ENCODE measurements around the gene SMCO2. TPM values are rescaled to one million over a fixed set of nuclear protein-coding genes. Genes with fewer than 3 reads are reported as not detected.

Gene SMCO2
- total and polyA plus RNA-seq, 7 donors, result 0.15 TPM; not detected in 6

DNA sequence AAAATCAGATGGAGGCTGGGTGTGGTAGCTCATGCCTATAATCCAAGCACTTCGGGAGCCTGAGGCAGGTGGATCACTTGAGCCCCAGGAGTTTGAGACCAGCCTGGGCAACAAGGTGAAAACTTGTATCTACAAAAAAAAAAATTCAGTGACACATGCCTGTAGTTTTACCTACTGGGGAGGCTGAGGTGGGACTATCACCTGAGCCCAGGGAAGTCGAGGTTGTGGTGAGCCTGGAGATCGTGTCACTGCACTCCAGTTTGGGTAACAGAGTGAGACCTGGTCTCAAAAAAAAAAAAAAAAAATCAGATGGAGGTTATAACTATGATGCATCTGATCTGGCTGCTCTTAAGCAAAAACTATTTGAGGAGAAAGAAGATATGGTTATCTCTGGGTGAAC lies 50.9 kb downstream of the SMCO2 start:
- no peaks in the 10 kb centered on the region for H3K27me3 ChIP-seq

DNA sequence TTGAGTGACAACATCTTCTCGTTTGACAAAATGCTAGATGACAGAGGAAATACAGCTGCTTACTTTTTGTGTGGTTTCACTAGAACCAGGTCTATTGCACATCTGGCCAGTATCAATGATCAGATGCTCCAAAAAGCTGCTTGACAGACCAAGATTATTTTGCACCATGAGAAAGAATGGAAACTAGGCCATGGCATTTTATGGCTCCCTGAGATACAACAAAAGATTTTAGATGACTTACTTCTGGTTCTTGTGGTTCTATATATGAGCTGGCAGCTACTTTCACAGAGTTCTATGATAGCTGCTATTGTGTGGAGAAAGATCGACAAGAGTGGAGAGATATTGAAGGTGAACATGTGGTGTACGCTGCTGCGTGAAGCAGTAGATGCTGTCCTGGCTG lies 51.6 kb downstream of the SMCO2 start:
- Histone ChIP-seq H3K4me3 (no peak overlapping the region), H3K27ac (no peak overlapping the region), H3K36me3 (no peaks in the 10 kb centered on the region), H3K9me3 (no peaks in the 10 kb centered on the region), H3K4me1 (no peaks in the 10 kb centered on the region), H3K27me3 (no peaks in the 10 kb centered on the region)
- no peak for DNase-seq
- 78 to 91% methylated on average over 4 of the region's 4 CpGs for WGBS, 2 donors
- no peak for TF ChIP-seq POLR2AphosphoS5 (IDR thresholded peaks at IDR 0.05)
- no peak for TF ChIP-seq EP300 (IDR thresholded peaks at IDR 0.05)
- no peak for TF ChIP-seq POLR2A (IDR thresholded peaks at IDR 0.05)
- intact Hi-C loops (cut with DNase I), result no loop called here

More for the DNA sequence above, 50.9 kb downstream of the SMCO2 start:
- 67 to 86% methylated on average over 3 of the region's 3 CpGs for WGBS, 2 donors
- no peaks in the 10 kb centered on the region for H3K4me1 ChIP-seq
- no peaks in the 10 kb centered on the region for H3K36me3 ChIP-seq
- intact Hi-C loops (cut with DNase I), result no loop called here
- H3K27ac ChIP-seq, result no peak overlapping the region
- no peak overlapping the region for H3K4me3 ChIP-seq
- TF ChIP-seq EP300 (IDR thresholded peaks at IDR 0.05), result no peak
- TF ChIP-seq POLR2A (IDR thresholded peaks at IDR 0.05), result no peak
- TF ChIP-seq, protein P1, sequence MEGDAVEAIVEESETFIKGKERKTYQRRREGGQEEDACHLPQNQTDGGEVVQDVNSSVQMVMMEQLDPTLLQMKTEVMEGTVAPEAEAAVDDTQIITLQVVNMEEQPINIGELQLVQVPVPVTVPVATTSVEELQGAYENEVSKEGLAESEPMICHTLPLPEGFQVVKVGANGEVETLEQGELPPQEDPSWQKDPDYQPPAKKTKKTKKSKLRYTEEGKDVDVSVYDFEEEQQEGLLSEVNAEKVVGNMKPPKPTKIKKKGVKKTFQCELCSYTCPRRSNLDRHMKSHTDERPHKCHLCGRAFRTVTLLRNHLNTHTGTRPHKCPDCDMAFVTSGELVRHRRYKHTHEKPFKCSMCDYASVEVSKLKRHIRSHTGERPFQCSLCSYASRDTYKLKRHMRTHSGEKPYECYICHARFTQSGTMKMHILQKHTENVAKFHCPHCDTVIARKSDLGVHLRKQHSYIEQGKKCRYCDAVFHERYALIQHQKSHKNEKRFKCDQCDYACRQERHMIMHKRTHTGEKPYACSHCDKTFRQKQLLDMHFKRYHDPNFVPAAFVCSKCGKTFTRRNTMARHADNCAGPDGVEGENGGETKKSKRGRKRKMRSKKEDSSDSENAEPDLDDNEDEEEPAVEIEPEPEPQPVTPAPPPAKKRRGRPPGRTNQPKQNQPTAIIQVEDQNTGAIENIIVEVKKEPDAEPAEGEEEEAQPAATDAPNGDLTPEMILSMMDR (IDR thresholded peaks at IDR 0.05), result no peak
- no peak for TF ChIP-seq POLR2AphosphoS5 (IDR thresholded peaks at IDR 0.05)
- no peak for DNase-seq
- no peaks in the 10 kb centered on the region for H3K9me3 ChIP-seq

DNA sequence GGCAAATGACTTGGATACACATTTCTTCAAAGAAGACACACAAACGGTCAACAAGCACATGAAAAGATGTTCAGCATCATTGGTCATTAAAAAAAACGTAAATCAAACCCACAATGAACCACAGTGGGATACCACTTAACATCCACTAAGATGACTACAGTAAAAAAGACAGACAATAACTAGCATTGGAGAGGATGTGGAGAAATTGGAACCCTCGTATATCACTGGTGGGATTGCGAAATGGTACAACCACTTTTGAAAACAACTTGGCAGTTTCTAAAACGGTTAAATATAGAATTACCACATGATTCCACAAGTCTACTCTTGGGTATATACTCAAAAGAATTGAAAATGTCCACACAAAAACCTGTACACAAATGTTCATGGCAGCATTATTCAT lies 52.2 kb downstream of the SMCO2 start:
- no peak overlapping the region for H3K4me3 ChIP-seq
- no peak for TF ChIP-seq EP300 (IDR thresholded peaks at IDR 0.05)
- TF ChIP-seq, protein P1 (IDR thresholded peaks at IDR 0.05), result no peak
- TF ChIP-seq POLR2A (IDR thresholded peaks at IDR 0.05), result no peak
- TF ChIP-seq POLR2AphosphoS5 (IDR thresholded peaks at IDR 0.05), result no peak
- no peaks in the 10 kb centered on the region for H3K9me3 ChIP-seq
- H3K4me1 ChIP-seq, result no peaks in the 10 kb centered on the region
- 79 to 82% methylated on average over 5 of the region's 5 CpGs for WGBS, 2 donors
- H3K27ac ChIP-seq, result no peak overlapping the region
- H3K36me3 ChIP-seq, result no peaks in the 10 kb centered on the region
- DNase-seq, result no peak
- intact Hi-C loops (cut with DNase I), result no loop called here
- H3K27me3 ChIP-seq, result no peaks in the 10 kb centered on the region

DNA sequence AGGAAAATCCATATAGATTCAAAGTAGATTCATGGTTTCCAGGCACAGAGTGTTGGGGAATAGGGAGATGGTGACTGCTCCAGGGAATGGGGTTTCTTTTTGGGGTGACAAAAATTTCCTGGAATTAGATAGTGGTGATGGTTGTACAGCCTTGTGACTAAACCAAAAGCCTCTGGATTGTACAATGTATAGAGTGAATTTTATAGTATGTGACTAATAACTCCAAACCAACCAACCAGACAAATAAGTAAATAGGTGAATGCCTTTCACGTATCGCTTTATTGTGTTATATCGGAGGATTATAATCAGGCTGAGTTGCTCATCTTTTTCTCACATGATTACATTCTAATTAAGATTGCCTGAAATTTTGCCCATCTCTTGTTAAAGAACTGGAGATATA lies 52.8 kb downstream of the SMCO2 start:
- no peaks in the 10 kb centered on the region for H3K4me1 ChIP-seq
- H3K27me3 ChIP-seq, result no peaks in the 10 kb centered on the region
- H3K9me3 ChIP-seq, result no peaks in the 10 kb centered on the region
- no peak for DNase-seq
- 94 to 96% methylated on average over 3 of the region's 3 CpGs for WGBS, 2 donors
- H3K4me3 ChIP-seq, result no peak overlapping the region
- no peaks in the 10 kb centered on the region for H3K36me3 ChIP-seq
- intact Hi-C loops (cut with DNase I), result no loop called here
- TF ChIP-seq POLR2AphosphoS5 (IDR thresholded peaks at IDR 0.05) (no peak), EP300 (IDR thresholded peaks at IDR 0.05) (no peak), POLR2A (IDR thresholded peaks at IDR 0.05) (no peak)
- TF ChIP-seq, protein P1 (IDR thresholded peaks at IDR 0.05), result no peak
- H3K27ac ChIP-seq, result no peak overlapping the region

DNA sequence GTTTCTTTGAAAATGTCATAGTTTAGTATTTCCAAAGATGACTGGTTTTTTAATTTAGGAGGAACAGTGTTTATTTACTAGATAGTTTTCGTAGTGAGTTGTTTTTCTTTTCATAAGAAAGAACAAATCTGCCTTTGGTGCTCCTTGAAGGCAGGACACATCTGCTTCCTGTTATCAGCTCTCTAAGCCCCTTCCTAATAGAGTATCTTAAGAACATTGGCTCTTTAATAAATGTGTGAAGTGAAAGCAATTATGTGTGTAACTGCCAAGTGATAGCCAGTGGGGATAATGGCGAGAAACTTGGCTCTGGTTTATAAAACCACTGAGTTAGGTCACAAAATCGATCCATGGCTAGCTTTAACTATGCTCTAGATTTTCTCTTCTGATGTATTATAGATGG lies 54.0 kb downstream of the SMCO2 start:
- H3K27ac ChIP-seq, result no peak overlapping the region
- no peaks in the 10 kb centered on the region for H3K9me3 ChIP-seq
- H3K27me3 ChIP-seq, result no peaks in the 10 kb centered on the region
- TF ChIP-seq EP300 (IDR thresholded peaks at IDR 0.05) (no peak), POLR2AphosphoS5 (IDR thresholded peaks at IDR 0.05) (no peak), POLR2A (IDR thresholded peaks at IDR 0.05) (no peak)
- TF ChIP-seq, protein P1 (IDR thresholded peaks at IDR 0.05), result no peak
- H3K36me3 ChIP-seq, result no peaks in the 10 kb centered on the region
- no peak overlapping the region for H3K4me3 ChIP-seq
- 73 to 75% methylated on average over 3 of the region's 3 CpGs for WGBS, 2 donors
- DNase-seq, result no peak
- peaks cover 0 to 2% (median under 1%) of the 10 kb centered on the region in 4 donors for H3K4me1 ChIP-seq
- intact Hi-C loops (cut with DNase I), result no loop called here
